GM12874 (cell line): ENCODE results near the gene RABGAP1L.

Experiments
- TF ChIP-seq, protein P1 (sequence below): IDR thresholded peaks from 2 replicates; pipeline ENCODE4 v1.5.1; 2011; ENCODE audit warnings: low read depth, mild to moderate bottlenecking, control low read depth, low read length, moderate library complexity; ENCODE audit not compliant: insufficient read depth

The RABGAP1L gene

DNA sequence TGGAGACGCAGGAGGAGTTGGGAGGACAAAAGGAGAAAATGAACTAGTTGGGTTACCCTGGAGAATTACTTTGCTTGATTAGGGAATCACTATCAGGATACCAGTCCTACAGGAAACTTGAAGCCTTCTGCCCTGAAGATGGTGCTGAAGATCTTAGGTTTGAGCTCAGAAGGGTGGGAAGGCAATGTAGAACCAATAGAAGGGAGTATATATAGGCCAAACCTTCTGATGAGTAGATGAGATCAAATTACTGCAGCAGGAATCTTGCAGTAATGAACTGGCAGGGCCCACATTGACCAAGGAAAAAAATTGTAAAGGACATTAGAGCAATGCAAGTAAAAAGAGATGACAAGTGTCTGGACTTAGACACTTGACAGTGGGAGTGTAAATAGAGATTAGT lies 724.1 kb downstream of the RABGAP1L start:
- TF ChIP-seq, protein P1, sequence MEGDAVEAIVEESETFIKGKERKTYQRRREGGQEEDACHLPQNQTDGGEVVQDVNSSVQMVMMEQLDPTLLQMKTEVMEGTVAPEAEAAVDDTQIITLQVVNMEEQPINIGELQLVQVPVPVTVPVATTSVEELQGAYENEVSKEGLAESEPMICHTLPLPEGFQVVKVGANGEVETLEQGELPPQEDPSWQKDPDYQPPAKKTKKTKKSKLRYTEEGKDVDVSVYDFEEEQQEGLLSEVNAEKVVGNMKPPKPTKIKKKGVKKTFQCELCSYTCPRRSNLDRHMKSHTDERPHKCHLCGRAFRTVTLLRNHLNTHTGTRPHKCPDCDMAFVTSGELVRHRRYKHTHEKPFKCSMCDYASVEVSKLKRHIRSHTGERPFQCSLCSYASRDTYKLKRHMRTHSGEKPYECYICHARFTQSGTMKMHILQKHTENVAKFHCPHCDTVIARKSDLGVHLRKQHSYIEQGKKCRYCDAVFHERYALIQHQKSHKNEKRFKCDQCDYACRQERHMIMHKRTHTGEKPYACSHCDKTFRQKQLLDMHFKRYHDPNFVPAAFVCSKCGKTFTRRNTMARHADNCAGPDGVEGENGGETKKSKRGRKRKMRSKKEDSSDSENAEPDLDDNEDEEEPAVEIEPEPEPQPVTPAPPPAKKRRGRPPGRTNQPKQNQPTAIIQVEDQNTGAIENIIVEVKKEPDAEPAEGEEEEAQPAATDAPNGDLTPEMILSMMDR: no peak

DNA sequence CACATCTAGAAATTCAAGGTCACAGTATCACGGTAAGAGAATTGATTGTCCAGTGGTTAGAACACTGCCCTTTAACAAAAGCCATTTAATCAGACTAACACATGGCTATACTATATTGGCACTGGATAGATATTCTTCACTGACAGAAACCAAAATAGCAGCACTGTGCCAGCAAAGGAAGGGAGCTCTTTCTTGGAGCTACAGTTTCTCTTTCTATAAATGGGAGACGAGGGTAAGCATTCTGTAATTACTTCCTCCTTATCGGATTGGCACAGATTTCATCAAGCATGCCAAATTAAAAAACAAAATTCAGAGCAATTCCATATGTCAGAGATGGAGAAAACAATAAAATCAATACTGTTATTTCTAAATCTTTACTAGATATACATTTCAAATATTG lies 724.7 kb downstream of the RABGAP1L start:
- TF ChIP-seq, protein P1: no peak

GRCh38 chr1:174884566-174884965 lies 725.2 kb downstream of the RABGAP1L start:
- TF ChIP-seq, protein P1: no peak

DNA sequence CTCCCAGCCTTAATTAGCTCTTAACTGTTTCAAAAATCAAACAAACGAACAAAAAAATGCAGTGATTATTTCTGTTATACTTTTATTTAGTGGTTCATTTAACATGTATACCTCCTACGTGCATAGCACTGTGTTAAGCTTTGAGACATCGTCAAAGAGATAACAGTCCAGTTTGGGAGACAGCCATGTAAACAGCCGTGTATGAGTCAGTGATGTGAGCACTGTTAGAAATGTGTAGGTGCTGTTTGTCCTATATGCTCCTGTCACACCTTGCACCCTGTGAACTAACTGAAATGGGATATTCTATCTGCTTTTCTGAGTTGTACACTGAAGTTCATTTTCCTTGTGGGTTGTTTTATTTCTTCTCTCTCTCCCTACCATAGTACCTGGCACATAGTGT lies 730.7 kb downstream of the RABGAP1L start:
- TF ChIP-seq, protein P1: no peak

DNA sequence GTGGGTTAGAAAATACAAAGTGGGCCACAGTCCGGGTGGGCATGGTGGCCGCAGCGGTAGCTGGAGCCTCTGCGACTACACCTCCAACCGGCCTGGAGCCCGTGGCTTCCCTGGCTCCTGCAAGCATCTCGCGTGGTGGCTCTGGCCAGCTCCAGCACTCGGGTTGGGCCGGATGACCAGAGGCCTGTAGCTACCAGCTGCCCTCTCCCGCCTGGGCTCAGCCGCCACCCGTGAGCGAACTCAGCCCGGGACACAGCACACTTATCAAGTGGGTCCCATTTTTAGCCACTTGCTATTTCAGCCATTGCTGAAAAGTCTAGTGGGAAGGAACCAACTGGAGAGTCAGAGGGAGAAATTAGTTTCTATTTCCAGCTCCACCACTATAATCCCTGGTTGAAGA lies 732.7 kb downstream of the RABGAP1L start:
- TF ChIP-seq, protein P1: no peak

DNA sequence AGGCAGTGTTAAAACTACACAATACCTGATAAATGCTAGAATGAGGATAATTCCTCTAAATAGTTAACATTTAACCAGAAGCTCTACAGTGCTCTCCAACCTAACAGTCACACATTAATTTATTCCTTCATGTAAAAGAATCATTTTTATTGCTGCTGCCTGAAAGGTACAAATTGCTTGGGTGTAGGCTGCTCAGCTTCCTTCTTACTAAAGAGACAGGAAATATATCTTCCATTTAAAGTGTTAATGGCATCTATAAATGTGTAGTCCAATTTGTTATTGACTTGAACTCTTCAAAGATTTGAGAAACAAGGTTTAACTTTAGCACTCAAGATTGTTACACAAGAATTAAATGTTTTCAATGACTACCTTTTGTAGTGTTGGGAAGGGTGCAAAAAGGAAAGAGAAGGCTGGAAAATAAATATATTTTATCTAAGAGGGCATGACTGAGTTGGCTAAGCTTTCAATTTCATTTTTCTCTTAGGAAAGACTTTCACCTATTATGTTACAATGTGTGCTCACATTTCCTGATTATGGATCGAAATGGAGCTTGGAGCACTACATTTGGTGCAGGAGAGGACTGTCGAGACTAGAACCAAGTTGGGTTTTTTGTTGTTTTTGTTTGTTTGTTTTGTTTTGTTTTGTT lies 734.9 kb downstream of the RABGAP1L start:
- TF ChIP-seq, protein P1: no peak

DNA sequence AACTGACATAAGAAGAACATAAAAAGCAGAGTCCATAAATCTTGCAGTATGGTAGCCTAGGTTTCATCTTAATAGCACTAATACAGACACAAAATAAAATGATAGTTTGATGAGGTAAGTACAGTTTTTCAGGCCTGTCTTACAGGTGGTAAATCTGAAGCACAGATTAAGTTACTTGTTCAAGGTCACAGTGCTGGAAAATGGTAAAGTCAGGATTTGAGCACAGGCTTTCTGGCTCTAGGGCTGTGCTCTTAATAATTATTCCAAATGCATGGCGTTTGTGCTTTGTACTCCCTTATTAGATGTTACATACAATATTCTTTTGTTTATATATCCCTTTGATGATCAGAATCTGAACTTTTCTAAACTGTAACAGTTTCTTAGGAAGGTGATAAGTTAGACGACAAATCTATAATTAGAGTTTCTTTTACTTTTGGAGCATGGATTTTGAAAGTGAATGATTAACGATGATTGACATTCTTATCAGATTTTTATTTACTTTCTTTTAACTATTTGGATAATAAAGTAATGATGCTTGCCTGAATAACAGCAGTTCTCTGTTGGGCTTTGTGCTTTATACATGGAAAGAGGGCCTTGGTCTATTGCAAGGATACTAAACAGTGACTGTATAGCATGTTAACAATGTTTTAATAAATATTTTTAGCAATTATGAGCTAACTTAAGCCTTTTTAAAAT lies 738.9 kb downstream of the RABGAP1L start:
- TF ChIP-seq, protein P1: no peak
